ENCODE results near the gene SUFU.

The SUFU gene

DNA sequence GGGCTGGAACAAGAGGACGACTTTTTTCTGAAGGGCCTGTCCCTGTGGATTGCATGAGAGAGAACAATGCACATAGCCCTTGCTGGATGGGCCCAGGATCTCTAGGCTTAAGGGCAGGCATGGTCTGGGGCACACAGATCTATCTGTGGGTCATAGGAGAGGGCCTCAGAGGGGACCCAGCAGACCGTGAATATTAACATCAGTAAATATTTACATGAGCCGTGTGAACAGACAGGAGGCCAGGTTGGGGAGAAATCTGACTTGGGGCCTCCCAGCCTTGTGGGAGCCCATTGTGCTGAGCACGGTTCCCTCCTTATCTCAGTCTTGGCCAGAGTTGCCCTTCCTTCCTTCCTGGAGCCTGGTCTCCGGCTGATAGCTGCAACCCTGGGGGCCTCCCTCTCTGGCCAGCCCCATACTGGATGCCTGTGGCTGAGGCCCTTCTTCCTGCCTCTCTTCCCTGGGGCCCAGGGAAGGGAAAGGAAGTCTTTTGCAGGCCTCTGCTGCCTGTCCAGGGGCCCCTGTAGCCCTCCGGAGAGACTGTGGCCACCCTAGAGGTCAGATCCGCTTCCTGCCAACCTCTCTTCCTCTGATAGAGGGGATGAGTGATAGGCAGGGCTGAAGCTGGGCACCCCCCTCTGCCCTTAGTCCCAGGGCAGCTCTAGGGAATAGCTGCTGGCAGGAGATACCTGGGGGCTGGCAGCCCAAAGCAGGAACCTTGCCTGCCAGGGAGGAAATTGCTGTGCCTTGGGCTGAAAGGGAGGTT lies 96.0 kb downstream of the SUFU start:
- DNase-seq, result no peak

DNA sequence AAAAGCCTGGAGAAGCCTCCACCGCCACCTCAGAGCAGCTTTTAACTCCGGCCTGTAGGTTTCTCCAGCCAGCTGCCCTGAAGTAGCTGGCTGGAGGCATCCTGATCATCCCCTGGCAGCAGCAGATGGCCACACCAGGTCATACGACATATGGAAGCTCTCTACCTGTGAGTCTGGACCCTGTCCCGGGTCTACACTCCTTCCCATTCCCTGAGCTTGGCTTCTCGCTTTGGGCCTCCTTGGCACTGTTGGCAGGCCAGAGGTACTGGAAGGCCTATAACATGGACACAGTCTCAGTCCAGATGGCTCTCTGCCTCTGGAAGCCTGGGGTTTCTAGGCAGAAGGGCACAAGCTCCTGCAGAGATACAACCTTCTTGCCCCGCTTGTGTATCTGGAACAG lies 97.0 kb downstream of the SUFU start:
- no peak for DNase-seq

DNA sequence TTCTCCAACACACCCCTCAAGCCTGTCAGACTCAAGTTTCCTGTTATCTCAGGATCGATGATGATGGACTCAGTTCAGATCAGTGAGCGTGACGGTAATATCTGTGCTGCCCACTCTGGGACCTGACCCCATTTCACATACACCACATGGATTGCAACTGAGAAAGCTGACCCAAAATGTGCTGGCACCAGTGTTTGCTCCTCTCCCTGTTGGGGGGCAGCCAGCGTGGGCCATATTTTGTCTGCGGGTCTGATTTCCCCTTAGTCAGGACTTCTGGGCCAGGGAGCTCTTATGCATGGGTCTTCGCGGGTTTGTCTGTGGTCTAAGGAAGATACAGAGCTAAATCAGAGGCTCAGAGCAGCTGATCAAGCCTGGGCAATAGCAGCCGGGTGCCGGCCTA lies 97.9 kb downstream of the SUFU start:
- no peak for DNase-seq

GRCh38 chr10:102602272-102603045 lies 98.7 kb downstream of the SUFU start:
- no peak for DNase-seq

- no peak for DNase-seq
Measured at GRCh38 chr10:102603946-102604345, 100.2 kb downstream of the SUFU start.

DNA sequence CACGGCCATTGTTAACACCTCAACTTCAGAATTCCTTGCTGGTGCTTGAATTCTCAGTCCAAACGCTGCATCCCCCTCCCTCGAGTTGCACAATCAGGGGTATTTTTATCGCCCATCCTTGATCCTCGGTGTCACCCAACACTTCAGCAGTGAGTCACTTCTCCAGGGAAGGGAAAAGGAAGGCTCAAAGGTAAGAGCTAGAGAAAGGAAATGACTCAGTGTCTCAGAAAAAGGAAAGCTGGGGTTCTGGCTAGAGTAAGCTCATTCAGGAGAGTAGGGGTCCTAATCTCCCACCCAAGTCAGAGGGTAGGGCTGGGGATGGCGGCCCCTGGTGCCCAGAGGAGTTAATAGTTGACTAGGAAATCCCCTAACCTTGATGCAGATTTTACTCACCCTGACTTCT lies 100.7 kb downstream of the SUFU start:
- no peak for DNase-seq

DNA sequence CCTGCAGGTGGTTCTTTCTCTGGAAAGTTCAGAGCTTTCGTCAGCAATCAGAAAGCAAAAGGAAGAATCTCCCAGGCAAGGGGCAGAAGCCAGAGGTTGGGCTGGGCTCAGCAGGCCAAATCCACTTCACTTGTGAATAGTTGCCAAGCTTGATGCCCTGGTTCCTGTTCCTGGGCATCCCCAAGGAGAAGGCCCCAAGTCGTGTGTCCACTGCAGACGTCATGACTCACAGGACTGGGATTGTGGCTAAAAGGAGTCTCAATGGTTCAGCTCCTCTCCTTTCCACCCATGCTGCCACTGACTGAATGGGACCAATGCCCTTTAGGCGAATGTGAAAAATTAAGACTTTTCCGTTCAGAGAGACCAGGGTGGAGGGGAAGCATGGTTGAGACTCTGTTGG lies 101.9 kb downstream of the SUFU start:
- DNase-seq, result no peak

- no peak for DNase-seq
Measured at GRCh38 chr10:102608487-102608886, 104.7 kb downstream of the SUFU start.

DNA sequence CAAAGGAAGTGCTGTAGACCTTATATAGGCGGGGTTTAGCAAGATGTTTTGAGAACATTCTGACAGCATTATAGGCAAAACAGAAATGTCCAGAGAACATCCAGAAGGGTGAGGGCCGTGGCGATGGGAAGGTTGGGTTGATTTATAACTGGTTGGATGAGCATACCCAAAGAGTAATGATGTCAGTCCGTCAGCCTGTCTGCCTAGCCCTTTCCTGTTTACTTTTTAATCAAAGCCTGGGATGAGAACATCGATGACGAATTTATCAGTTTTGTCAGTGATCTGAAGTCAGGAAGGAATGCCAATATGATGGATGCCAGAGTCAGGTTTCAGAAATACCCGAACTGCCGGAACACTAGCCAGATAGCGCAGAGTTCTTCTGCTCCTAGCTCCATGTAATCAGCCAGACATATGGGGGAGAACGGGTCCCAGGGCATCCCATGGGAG lies 106.7 kb downstream of the SUFU start:
- no peak for DNase-seq

DNA sequence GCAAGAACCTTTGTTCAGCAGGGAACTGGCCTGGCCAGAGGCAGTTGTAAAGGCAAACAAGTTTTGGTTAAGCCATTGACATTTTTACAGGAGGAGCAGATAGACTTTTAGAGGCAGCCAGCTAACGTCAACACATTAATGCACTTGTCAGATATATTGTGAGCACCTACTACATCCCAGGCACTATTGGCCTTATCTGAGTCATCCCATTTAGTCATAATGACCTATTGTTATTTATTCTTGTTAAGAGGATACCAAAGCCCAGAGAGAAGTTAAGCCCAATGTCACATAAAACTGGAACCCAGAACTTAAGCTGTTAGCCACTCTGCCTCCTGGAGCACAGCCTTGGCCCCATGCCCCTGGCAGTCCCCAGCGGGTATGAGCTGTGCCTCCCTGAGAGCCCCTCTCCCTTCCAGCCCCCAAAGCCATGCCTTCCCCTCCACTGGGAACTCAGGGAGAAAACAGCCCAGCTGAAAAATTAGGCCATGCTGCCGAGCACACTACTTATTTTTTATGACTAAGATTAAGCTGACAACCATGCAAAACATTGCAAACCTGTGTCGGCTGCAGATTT lies 107.8 kb downstream of the SUFU start:
- DNase-seq, result no peak

- no peak for DNase-seq
Measured at GRCh38 chr10:102612964-102613275, 109.1 kb downstream of the SUFU start.

DNA sequence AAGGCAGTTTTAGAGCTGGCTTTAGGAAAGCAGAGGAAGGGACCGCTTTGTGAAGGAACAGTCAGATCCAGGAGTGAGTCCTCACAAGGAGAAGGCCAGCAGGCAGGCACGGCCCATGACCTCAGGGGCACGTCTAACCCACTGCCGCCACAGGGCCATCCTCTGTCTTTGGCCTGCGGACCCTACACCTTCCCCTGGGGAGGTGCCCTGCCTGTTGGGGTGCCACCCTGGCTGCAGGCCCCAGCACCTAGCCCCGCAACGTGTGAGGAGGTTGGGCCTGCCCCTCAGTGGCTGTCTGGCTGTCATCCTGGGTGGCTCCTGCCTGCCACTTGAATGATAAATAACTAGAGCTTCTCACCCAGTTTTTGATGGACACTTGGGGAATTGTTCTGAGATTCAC lies 109.5 kb downstream of the SUFU start:
- no peak for DNase-seq

DNA sequence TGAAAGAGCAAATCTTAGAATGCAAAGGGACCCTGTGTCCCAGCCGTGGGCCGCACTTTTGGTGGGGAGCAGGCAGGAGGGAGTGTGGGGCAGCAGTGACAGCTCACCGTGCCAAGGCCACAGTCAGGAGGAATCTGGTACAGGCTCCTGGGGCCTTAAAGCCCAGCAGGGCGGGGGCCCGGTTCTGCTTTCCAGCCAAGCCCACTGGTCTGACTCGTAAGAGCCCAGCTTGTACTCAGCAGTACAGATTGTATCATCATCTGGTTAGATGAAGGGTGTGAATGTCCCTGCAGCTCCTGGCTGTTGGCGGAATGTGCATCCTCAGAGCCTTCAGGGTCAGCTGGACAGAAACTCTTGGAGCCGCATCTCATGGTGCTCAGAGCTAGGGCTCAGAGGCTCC lies 110.0 kb downstream of the SUFU start:
- DNase-seq, result no peak

GRCh38 chr10:102614888-102615287 lies 111.1 kb downstream of the SUFU start:
- no peak for DNase-seq

DNA sequence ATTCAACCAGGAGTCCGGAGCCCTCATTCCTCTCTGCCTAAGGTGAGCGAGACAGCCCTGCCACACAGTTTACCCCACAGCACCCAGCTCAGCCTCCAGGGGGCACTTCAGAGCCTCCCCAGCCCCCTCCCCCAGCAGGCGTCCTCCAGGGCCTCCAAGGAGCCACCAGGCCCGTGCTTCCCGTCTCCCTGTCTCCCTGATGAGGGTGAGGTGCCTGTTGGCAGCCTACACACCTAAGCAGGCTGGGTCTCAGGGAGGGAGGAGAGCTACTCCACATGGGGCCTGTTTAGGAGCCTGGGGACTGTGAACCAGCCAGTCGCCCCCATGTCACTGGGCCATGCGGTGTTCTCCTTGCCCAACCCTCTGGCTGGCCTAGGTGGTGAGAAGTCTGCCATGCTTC lies 111.6 kb downstream of the SUFU start:
- no peak for DNase-seq

DNA sequence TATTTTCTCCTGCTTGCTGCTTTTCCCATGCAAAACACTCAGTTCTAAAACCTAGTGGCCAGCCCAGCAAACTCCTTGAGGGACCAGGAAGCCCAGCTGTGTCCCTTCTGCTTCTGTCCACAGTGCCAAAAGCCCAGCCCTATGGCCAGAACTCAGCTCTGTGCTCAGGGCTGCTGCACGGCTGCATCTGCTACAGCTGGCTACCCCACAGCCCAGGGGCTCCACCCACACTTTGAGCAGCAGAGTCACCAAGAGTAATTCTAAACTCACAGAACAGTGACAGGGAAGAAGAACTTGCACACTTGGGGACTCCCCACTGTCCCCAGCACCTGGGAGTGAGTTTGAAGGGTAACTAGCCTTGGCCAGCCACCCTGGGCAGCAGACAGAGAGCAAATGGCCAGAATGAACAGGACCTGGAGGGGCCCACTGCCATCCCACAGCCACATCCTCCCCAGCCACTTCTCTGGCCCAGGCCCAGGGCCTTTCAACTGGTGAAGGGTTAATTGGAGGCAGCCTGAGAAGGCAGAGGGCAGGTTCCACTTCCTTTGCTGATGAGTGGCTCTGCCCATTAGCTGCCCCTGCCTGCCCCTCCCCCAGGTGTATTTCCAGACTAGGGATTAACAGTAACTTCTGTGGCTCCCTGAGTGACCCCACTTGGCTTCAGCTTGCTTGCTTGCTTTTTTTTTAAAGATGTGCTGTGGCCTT lies 112.4 kb downstream of the SUFU start:
- no peak for DNase-seq

- DNase-seq, result no peak
Measured at GRCh38 chr10:102617041-102617440, 113.3 kb downstream of the SUFU start.

- no peak for DNase-seq
Measured at GRCh38 chr10:102617816-102618215, 114.0 kb downstream of the SUFU start.

DNA sequence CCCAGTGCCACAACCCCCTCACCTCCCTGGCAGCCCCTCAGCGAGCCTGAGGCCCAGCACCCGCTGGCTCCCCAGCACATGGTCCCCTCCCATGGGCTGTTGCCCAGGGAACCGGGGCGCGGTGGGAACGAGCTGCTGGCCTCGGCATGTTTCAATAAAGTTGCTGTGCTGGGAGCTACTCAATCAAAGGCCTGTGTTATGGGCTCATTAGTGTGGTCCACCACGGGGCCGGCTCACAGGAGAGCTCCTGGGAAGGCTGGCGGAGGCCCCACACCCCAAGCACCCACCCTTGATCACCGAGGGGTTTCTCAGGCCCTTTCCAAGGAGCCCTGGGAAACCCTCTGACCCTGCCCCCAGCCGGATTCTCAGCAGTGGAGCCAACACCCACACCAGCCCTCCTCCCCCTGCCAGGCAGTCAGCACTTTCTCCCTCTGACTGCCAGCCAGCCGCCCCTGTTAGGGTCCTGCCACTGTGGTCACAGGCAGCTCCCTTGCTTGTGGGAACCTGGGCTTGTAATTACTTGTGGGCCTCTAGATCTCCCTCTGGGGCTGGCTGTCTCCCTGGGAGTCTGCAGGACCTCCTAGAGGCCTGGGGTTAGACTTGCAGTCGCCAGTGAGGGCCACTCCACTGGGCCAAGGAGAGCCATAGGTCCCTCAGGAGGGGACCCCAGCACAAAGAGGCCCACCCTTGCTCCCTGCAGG lies 115.7 kb downstream of the SUFU start:
- no peak for DNase-seq

GRCh38 chr10:102620138-102620590 lies 116.4 kb downstream of the SUFU start:
- DNase-seq, result no peak

DNA sequence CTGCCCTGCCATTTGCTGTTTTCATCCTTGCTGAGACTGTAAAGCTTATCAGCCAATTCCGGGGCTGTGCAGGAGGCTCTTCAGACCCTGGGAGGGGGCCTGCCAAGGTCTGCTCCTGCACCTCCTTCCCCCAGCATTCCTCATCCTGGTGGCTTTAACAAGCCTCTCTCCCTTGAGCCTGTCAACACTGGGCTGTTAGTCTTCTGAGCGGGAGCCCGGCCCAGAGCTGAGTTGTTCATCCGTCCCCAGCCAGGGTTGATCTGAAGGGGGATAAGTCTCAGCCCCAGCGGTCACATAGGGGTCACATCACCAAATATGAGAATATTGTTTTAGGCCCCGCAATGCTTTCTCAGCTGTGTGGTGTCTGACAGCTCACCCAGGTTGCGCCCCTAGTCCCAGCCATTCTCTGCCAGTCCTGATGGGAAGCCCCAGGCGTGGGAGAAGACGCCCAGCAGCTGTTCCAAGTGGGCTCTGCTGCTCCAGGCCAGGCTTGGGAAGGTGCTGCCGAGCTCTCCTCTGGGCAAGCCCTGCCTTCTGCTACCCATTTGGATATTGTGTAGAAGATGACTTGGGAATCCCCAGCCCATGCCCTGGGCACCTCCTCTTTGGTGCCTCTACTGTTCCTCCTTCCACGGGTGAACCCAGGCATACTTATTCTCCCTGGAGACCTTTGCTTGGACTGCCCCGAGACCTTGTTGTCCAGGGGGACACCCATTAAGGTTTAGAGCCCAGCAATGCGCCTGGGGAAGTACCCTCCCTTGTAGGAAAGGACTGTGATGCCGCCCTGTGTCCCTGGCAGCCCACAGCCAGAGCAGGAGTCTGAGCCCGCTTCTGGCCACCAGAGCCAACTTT lies 117.0 kb downstream of the SUFU start:
- DNase-seq, result no peak
